Thyroid gland (tissue), 4 donors: ENCODE results near the gene GUSB. TPM values are rescaled to one million over a fixed set of nuclear protein-coding genes. Genes with fewer than 3 reads are reported as not detected.
"Not testable (repeated sequence)": the region's sequence is repeated elsewhere in the genome, so short reads cannot be mapped to it uniquely, and the experiment has no call there.

Experiments used
- DNase-seq, 2 donors: peaks; one replicate each; pipeline ENCODE4 v3.0.0-alpha.2; 2019
- H3K27ac ChIP-seq, 3 donors: fragments of 200-600 bp; sonication (generic); 1 replicate in 2 of 3; 2 replicates in 1 of 3; pipeline ENCODE4 v1.5.1; 2016 to 2019; ENCODE audit warnings: mild to moderate bottlenecking in 1 of 3, moderate library complexity in 1 of 3
- H3K27me3 ChIP-seq: fragments of 200-600 bp; sonication (generic); one replicate; pipeline ENCODE4 v1.5.1; 2019
- H3K36me3 ChIP-seq, 2 donors: fragments of 200-600 bp; sonication (generic); one replicate each; pipeline ENCODE4 v1.5.1; 2016 to 2019
- H3K4me1 ChIP-seq, 2 donors: fragments of 200-600 bp; sonication (generic); one replicate each; pipeline ENCODE4 v1.5.1; 2017 to 2019
- H3K4me3 ChIP-seq, 3 donors: fragments of 200-600 bp; sonication (generic); replicated peaks in 1 of 3; 1 replicate in 2 of 3; 2 replicates in 1 of 3; pipeline ENCODE4 v1.5.1; 2016; ENCODE audit warnings: mild to moderate bottlenecking in 1 of 3
- H3K9me3 ChIP-seq: fragments of 200-600 bp; sonication (generic); one replicate; pipeline ENCODE4 v1.5.1; 2017
- CTCF ChIP-seq, 6 experiments: fragments of 200-600 bp in 3 of 6; fragments of 450-650 bp in 3 of 6; sonication (generic) in 3 of 6; IDR thresholded peaks; one replicate each; pipeline ENCODE4 v1.5.1; 2016 to 2019; ENCODE audit warnings: antibody characterized with exemption in 6 of 6, mild to moderate bottlenecking in 2 of 6, inconsistent platforms in 1 of 6, moderate library complexity in 1 of 6
- POLR2A ChIP-seq, 2 donors: fragments of 450-650 bp; IDR thresholded peaks; one replicate each; pipeline ENCODE4 v1.6.1; 2017; ENCODE audit warnings: antibody characterized with exemption in 2 of 2, mild to moderate bottlenecking in 2 of 2, moderate library complexity in 1 of 2
- WGBS, 2 donors: methylation state at CpG; one replicate each; pipeline ENCODE4 v1.1.5; 2017; 5-methylcytosine and 5-hydroxymethylcytosine counted together
- intact Hi-C: fragments of 100-400 bp; cut with DNase I; formaldehyde crosslinking; loops from one replicate; pipeline ENCODE4 v1.15.1; 2023
- total RNA-seq, 4 donors: library from RNA; depleted of rRNA; stranded (reverse); fragments of >200 nt; gene quantifications; one replicate each; pipeline ENCODE4 v1.2.3, GENCODE V29; 2016

The GUSB gene
- total RNA-seq, 4 donors from 2014 or later, result 30.1 to 51.5 (median 37.6) TPM

- H3K9me3 ChIP-seq, result no peaks in the 10 kb centered on the region
- DNase-seq, result no peak
- no peaks in the 10 kb centered on the region for H3K27me3 ChIP-seq
- TF ChIP-seq CTCF (IDR thresholded peaks at IDR 0.05) (no peak), POLR2A (IDR thresholded peaks at IDR 0.05) (no peak)
- no peak overlapping the region for H3K4me3 ChIP-seq
- 92 to 96% methylated on average over 17 of the region's 17 CpGs for WGBS, 2 donors
- intact Hi-C loops, result no loop called here
- no peak overlapping the region for H3K27ac ChIP-seq
- peaks cover 54 to 72% of the 10 kb centered on the region in 2 donors for H3K36me3 ChIP-seq
- H3K4me1 ChIP-seq, result no peaks in the 10 kb centered on the region
Measured at GRCh38 chr7:65967361-65968155, 14.5 kb downstream of the GUSB start.

- Histone ChIP-seq H3K9me3 (no peaks in the 10 kb centered on the region), H3K36me3 (peaks cover 62 to 72% of the 10 kb centered on the region in 2 donors), H3K4me1 (no peaks in the 10 kb centered on the region), H3K4me3 (no peak overlapping the region), H3K27ac (no peak overlapping the region), H3K27me3 (no peaks in the 10 kb centered on the region)
- DNase-seq, result no peak
- intact Hi-C loops, result no loop called here
- WGBS, 2 donors, result 90 to 97% methylated on average over 6 of the region's 6 CpGs
- no peak for TF ChIP-seq POLR2A (IDR thresholded peaks at IDR 0.05)
Measured at GRCh38 chr7:65966146-65966545, 15.9 kb downstream of the GUSB start.

GRCh38 chr7:65964671-65965070 is 17.3 kb downstream of the GUSB start:
- 94 to 96% methylated on average over 3 of the region's 3 CpGs for WGBS, 2 donors
- H3K27ac ChIP-seq, H3K4me1 ChIP-seq, H3K4me3 ChIP-seq, H3K27me3 ChIP-seq, H3K9me3 ChIP-seq, intact Hi-C loops, DNase-seq: not testable (repeated sequence)
- peaks cover 60 to 72% of the 10 kb centered on the region in 2 donors for H3K36me3 ChIP-seq

- Histone ChIP-seq H3K4me1 (no peaks in the 10 kb centered on the region), H3K9me3 (no peaks in the 10 kb centered on the region), H3K36me3 (peaks cover 36 to 54% of the 10 kb centered on the region in 2 donors), H3K4me3 (no peak overlapping the region), H3K27ac (no peak overlapping the region), H3K27me3 (no peaks in the 10 kb centered on the region)
- DNase-seq, result no peak
- 90 to 96% methylated on average over 4 to 6 of the region's 6 CpGs for WGBS, 2 donors
- no peak for TF ChIP-seq POLR2A (IDR thresholded peaks at IDR 0.05)
- TF ChIP-seq CTCF (IDR thresholded peaks at IDR 0.05), result no peak
- intact Hi-C loops, result no loop called here
Measured at GRCh38 chr7:65962033-65962432, 20.0 kb downstream of the GUSB start.

- H3K36me3 ChIP-seq, result peaks cover 32 to 42% of the 10 kb centered on the region in 2 donors
- no peaks in the 10 kb centered on the region for H3K4me1 ChIP-seq
- TF ChIP-seq POLR2A (IDR thresholded peaks at IDR 0.05) (no peak), CTCF (IDR thresholded peaks at IDR 0.05) (no peak)
- WGBS, 2 donors, result 84 to 85% methylated on average over 19 of the region's 19 CpGs
- H3K9me3 ChIP-seq, result no peaks in the 10 kb centered on the region
- H3K27ac ChIP-seq, result no peak overlapping the region
- H3K27me3 ChIP-seq, result no peaks in the 10 kb centered on the region
- H3K4me3 ChIP-seq, result no peak overlapping the region
- intact Hi-C loops, result no loop called here
- no peak for DNase-seq
Measured at GRCh38 chr7:65960351-65961074, 21.5 kb downstream of the GUSB start.

GRCh38 chr7:65955718-65956117 is 26.3 kb downstream of the GUSB start:
- TF ChIP-seq POLR2A (IDR thresholded peaks at IDR 0.05) (no peak), CTCF (IDR thresholded peaks at IDR 0.05) (no peak)
- intact Hi-C loops, result no loop called here
- DNase-seq, result no peak
- Histone ChIP-seq H3K9me3 (no peaks in the 10 kb centered on the region), H3K4me3 (no peak overlapping the region), H3K27me3 (no peaks in the 10 kb centered on the region), H3K27ac (no peak overlapping the region), H3K36me3 (peaks cover 16 to 30% of the 10 kb centered on the region in 2 donors), H3K4me1 (no peaks in the 10 kb centered on the region)
- WGBS, 2 donors, result 94 to 97% methylated on average over 4 of the region's 4 CpGs
